Erythroblast (primary cell): ENCODE results near the gene TCF12.

Experiments used
- GATA1 ChIP-seq: IDR thresholded peaks from 2 replicates; pipeline ENCODE4 v1.6.1; 2011; ENCODE audit warnings: low read depth, mild to moderate bottlenecking, control low read depth, low read length, moderate library complexity
- POLR2A ChIP-seq: IDR thresholded peaks from 2 replicates; pipeline ENCODE4 v1.6.1; 2011; ENCODE audit warnings: mild to moderate bottlenecking, low read length

GRCh38 chr15:56923174-56923591 lies 4.7 kb downstream of the TCF12 start:
- TF ChIP-seq POLR2A (no peak), GATA1 (no peak)
